H9 (cell line): ENCODE results near the gene C1QTNF9. TPM values are rescaled to one million over a fixed set of nuclear protein-coding genes. Genes with fewer than 3 reads are reported as not detected.

Experiments used
- DNase-seq: peaks from one replicate; pipeline ENCODE4 v3.0.0-alpha.2; 2017
- H2AFZ ChIP-seq: one replicate; pipeline ENCODE4 v1.6.1; 2013; ENCODE audit warnings: mild to moderate bottlenecking, low read length, control low read depth, moderate library complexity
- H2AK5ac ChIP-seq: 2 replicates; pipeline ENCODE4 v1.6.1; 2013; ENCODE audit warnings: low read length, control low read depth, mixed read lengths; ENCODE audit not compliant: insufficient read length
- H2BK120ac ChIP-seq: one replicate; pipeline ENCODE4 v1.6.1; 2013; ENCODE audit warnings: low read depth, mild to moderate bottlenecking, low read length, control low read depth, inconsistent platforms; ENCODE audit not compliant: poor library complexity, severe bottlenecking
- H2BK12ac ChIP-seq: 2 replicates; pipeline ENCODE4 v1.6.1; 2013; ENCODE audit warnings: low read length, control low read depth, mixed read lengths, low read depth; ENCODE audit not compliant: insufficient read length
- H2BK15ac ChIP-seq: 2 replicates; pipeline ENCODE4 v1.6.1; 2013; ENCODE audit warnings: low read depth, low read length, control low read depth
- H2BK20ac ChIP-seq: one replicate; pipeline ENCODE4 v1.6.1; 2013; ENCODE audit warnings: low read depth, mild to moderate bottlenecking, low read length, control low read depth, inconsistent platforms; ENCODE audit not compliant: poor library complexity, severe bottlenecking
- H2BK5ac ChIP-seq: 2 replicates; pipeline ENCODE4 v1.6.1; 2013; ENCODE audit warnings: low read length, control low read depth, mixed read lengths; ENCODE audit not compliant: insufficient read length
- H3K14ac ChIP-seq: 2 replicates; pipeline ENCODE4 v1.6.1; 2013; ENCODE audit warnings: low read length, control low read depth; ENCODE audit not compliant: insufficient read depth
- H3K18ac ChIP-seq: 2 replicates; pipeline ENCODE4 v1.6.1; 2013; ENCODE audit warnings: low read depth, mild to moderate bottlenecking, mixed read lengths, low read length, control low read depth; ENCODE audit not compliant: insufficient read length
- H3K23ac ChIP-seq: 2 replicates; pipeline ENCODE4 v1.6.1; 2013; ENCODE audit warnings: low read length, control low read depth, mixed read lengths, low read depth; ENCODE audit not compliant: insufficient read length
- H3K23me2 ChIP-seq: 2 replicates; pipeline ENCODE4 v1.6.1; 2013; ENCODE audit warnings: low read depth, mild to moderate bottlenecking, mixed read lengths, low read length, control low read depth; ENCODE audit not compliant: insufficient read length, poor library complexity, severe bottlenecking
- H3K27ac ChIP-seq: 2 replicates; pipeline ENCODE4 v1.5.1; 2013; ENCODE audit warnings: low read length, control low read depth, mixed read lengths, low read depth; ENCODE audit not compliant: insufficient read length
- H3K27me3 ChIP-seq: 2 replicates; pipeline ENCODE4 v1.6.1; 2013; ENCODE audit warnings: low read length, control low read depth, inconsistent platforms; ENCODE audit not compliant: insufficient read depth
- H3K4ac ChIP-seq: 2 replicates; pipeline ENCODE4 v1.6.1; 2013; ENCODE audit warnings: low read depth, mild to moderate bottlenecking, control low read depth, inconsistent platforms, low read length, moderate library complexity
- H3K4me1 ChIP-seq: 2 replicates; pipeline ENCODE4 v1.6.1; 2013; ENCODE audit warnings: low read length, control low read depth, inconsistent platforms; ENCODE audit not compliant: insufficient read depth
- H3K4me2 ChIP-seq: 2 replicates; pipeline ENCODE4 v1.6.1; 2013; ENCODE audit warnings: low read length, control low read depth, mixed read lengths; ENCODE audit not compliant: insufficient read length, insufficient read depth
- H3K56ac ChIP-seq: 2 replicates; pipeline ENCODE4 v1.6.1; 2013; ENCODE audit warnings: low read depth, mild to moderate bottlenecking, mixed read lengths, low read length, control low read depth; ENCODE audit not compliant: insufficient read length
- H3K79me1 ChIP-seq: 2 replicates; pipeline ENCODE4 v1.6.1; 2013; ENCODE audit warnings: low read depth, mild to moderate bottlenecking, moderate library complexity, low read length, control low read depth, inconsistent platforms; ENCODE audit not compliant: insufficient read depth, poor library complexity, severe bottlenecking
- H3K79me2 ChIP-seq: 2 replicates; pipeline ENCODE4 v1.6.1; 2013; ENCODE audit warnings: low read length, control low read depth, inconsistent platforms; ENCODE audit not compliant: insufficient read depth
- H3K9ac ChIP-seq: 2 replicates; pipeline ENCODE4 v1.6.1; 2013; ENCODE audit warnings: low read length, control low read depth, mixed read lengths; ENCODE audit not compliant: insufficient read length; ENCODE audit errors: extremely low read depth
- H3K9me3 ChIP-seq: one replicate; pipeline ENCODE4 v1.6.1; 2013; ENCODE audit warnings: low read depth, low read length, inconsistent platforms; ENCODE audit not compliant: control insufficient read depth
- H3T11ph ChIP-seq: one replicate; pipeline ENCODE4 v1.6.1; 2013; ENCODE audit warnings: mild to moderate bottlenecking, low read length, control low read depth, inconsistent platforms
- H4K20me1 ChIP-seq: one replicate; pipeline ENCODE4 v1.6.1; 2013; ENCODE audit not compliant: control insufficient read depth, insufficient read length, insufficient read depth
- H4K5ac ChIP-seq: 2 replicates; pipeline ENCODE4 v1.6.1; 2013; ENCODE audit warnings: low read depth, mild to moderate bottlenecking, mixed read lengths, low read length, control low read depth; ENCODE audit not compliant: insufficient read length
- H4K8ac ChIP-seq: replicated peaks from 2 replicates; pipeline ENCODE4 v1.6.1; 2013; ENCODE audit warnings: low read length, control low read depth, mixed read lengths, low read depth; ENCODE audit not compliant: insufficient read length
- H4K91ac ChIP-seq: 2 replicates; pipeline ENCODE4 v1.6.1; 2013; ENCODE audit warnings: low read depth, mild to moderate bottlenecking, moderate library complexity, mixed read lengths, low read length, control low read depth; ENCODE audit not compliant: insufficient read length
- H3K27ac Mint-ChIP-seq, 3 experiments: 2 replicates in 2 of 3; 3 replicates in 1 of 3; pipeline ENCODE4 v1.8.0; 2020 to 2021; ENCODE audit warnings: mixed read lengths in 3 of 3, mild to moderate bottlenecking in 1 of 3, moderate library complexity in 1 of 3
- H3K27me3 Mint-ChIP-seq: 2 replicates; pipeline ENCODE4 v1.8.0; 2021; ENCODE audit warnings: low read depth, mild to moderate bottlenecking, moderate library complexity, mixed read lengths
- H3K36me3 Mint-ChIP-seq, 3 experiments: 2 replicates in 2 of 3; 3 replicates in 1 of 3; pipeline ENCODE4 v1.8.0; 2020 to 2021; ENCODE audit warnings: low read depth in 3 of 3, mixed read lengths in 3 of 3; ENCODE audit not compliant: insufficient read depth in 1 of 3
- H3K4me1 Mint-ChIP-seq, 2 experiments: 2 replicates each; pipeline ENCODE4 v1.8.0; 2020; ENCODE audit warnings: mixed read lengths in 2 of 2
- H3K4me3 Mint-ChIP-seq, 2 experiments: 2 replicates in 1 of 2; 3 replicates in 1 of 2; pipeline ENCODE4 v1.8.0; 2020 to 2021; ENCODE audit warnings: mild to moderate bottlenecking in 2 of 2, mixed read lengths in 2 of 2, moderate library complexity in 1 of 2
- H3K9me3 Mint-ChIP-seq, 2 experiments: 2 replicates in 1 of 2; 3 replicates in 1 of 2; pipeline ENCODE4 v1.8.0; 2020; ENCODE audit warnings: mild to moderate bottlenecking in 2 of 2, mixed read lengths in 2 of 2, moderate library complexity in 1 of 2
- WGBS: extraction: QIAGEN DNeasy Blood & Tissue Kit; methylation state at CpG from one replicate; pipeline ENCODE4 v1.1.7; 2013; ENCODE audit warnings: missing lambda C conversion rate, low lambda C conversion rate, mixed read lengths; ENCODE audit not compliant: insufficient read length; ENCODE audit errors: extremely low coverage; 5-methylcytosine and 5-hydroxymethylcytosine counted together
- total RNA-seq: library from RNA; stranded (reverse); gene quantifications from 2 replicates; pipeline ENCODE4 v1.2.1, GENCODE V29; 2021
- TF ChIP-seq, protein P1 (sequence below): fragments of 200-600 bp; sonication (generic); conservative IDR thresholded peaks from 3 replicates; pipeline ENCODE4 v1.8.0; 2021; ENCODE audit warnings: antibody characterized with exemption, mild to moderate bottlenecking

Gene C1QTNF9
- total RNA-seq, 1 experiment from 2014 or later: not detected

DNA sequence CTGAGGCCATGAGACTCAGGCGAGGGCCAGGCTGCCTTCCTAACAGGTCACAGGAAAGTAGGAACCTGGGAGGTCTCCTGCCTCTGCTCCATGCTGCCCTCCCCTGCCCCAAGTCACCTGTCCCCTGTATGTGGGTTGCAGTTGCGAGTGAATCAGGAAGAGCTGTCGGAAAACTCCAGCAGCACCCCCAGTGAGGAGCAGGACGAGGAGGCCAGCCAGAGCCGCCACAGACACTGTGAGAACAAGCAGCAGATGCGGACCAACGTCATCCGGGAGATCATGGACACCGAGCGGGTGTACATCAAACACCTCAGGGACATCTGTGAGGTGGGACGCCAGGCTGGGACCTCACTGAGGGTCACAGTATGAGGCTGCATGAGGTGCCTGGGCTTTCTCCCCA, 22.8 kb upstream of the C1QTNF9 start:
- Histone ChIP-seq H3K9ac (no peak overlapping the region), H3K9me3 (no peaks in the 10 kb centered on the region), H2AK5ac (no peak overlapping the region), H3K4ac (no peak overlapping the region), H4K8ac (no peak overlapping the region), H2BK120ac (no peak overlapping the region), H2AFZ (no peak overlapping the region), H3K4me1 (no peaks in the 10 kb centered on the region), H3K27ac (no peak overlapping the region), H3K79me1 (no peaks in the 10 kb centered on the region), H3K23me2 (no peaks in the 10 kb centered on the region), H2BK20ac (no peak overlapping the region), H3K56ac (no peak overlapping the region), H4K20me1 (no peaks in the 10 kb centered on the region), H3K27me3 (no peaks in the 10 kb centered on the region), H3K18ac (no peak overlapping the region), H3K14ac (no peak overlapping the region), H2BK5ac (no peak overlapping the region), H2BK12ac (no peak overlapping the region), H3K4me2 (no peak overlapping the region), H3K79me2 (no peaks in the 10 kb centered on the region), H4K91ac (no peak overlapping the region), H2BK15ac (no peak overlapping the region), H4K5ac (no peak overlapping the region), H3K23ac (no peak overlapping the region), H3T11ph (no peak overlapping the region)
- Mint-ChIP-seq H3K36me3 (peaks cover 14 to 21% (median 21%) of the 10 kb centered on the region in 3 experiments; a peak in 6 of 7 replicates), H3K9me3 (no peaks in the 10 kb centered on the region), H3K27ac (peak overlapping the region in 1 of 3 experiments; percentile 70; a peak in 1 of 7 replicates), H3K27me3 (no peaks in the 10 kb centered on the region), H3K4me1 (no peaks in the 10 kb centered on the region), H3K4me3 (no peak overlapping the region)
- WGBS: no CpG with 5 or more reads among the region's 11 CpGs
- TF ChIP-seq, protein P1, sequence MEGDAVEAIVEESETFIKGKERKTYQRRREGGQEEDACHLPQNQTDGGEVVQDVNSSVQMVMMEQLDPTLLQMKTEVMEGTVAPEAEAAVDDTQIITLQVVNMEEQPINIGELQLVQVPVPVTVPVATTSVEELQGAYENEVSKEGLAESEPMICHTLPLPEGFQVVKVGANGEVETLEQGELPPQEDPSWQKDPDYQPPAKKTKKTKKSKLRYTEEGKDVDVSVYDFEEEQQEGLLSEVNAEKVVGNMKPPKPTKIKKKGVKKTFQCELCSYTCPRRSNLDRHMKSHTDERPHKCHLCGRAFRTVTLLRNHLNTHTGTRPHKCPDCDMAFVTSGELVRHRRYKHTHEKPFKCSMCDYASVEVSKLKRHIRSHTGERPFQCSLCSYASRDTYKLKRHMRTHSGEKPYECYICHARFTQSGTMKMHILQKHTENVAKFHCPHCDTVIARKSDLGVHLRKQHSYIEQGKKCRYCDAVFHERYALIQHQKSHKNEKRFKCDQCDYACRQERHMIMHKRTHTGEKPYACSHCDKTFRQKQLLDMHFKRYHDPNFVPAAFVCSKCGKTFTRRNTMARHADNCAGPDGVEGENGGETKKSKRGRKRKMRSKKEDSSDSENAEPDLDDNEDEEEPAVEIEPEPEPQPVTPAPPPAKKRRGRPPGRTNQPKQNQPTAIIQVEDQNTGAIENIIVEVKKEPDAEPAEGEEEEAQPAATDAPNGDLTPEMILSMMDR: no peak
- no peak for DNase-seq
